Osteocyte (in vitro differentiated cells): ENCODE measurements around the gene POU1F1. TPM values are rescaled to one million over a fixed set of nuclear protein-coding genes. Genes with fewer than 3 reads are reported as not detected.
"Not testable (repeated sequence)": the region's sequence is repeated elsewhere in the genome, so short reads cannot be mapped to it uniquely, and the experiment has no call there.

Source experiments
- DNase-seq: peaks from one replicate; pipeline ENCODE4 v3.0.0; 2021; ENCODE audit warnings: mixed read lengths; ENCODE audit not compliant: unreplicated experiment; ENCODE audit errors: extremely low spot score
- H3K27ac Mint-ChIP-seq: one replicate; pipeline ENCODE4 v1.8.0; 2021; ENCODE audit warnings: mild to moderate bottlenecking, mixed read lengths; ENCODE audit not compliant: unreplicated experiment
- H3K27me3 Mint-ChIP-seq: one replicate; pipeline ENCODE4 v1.8.0; 2021; ENCODE audit warnings: mixed read lengths; ENCODE audit not compliant: unreplicated experiment
- H3K36me3 Mint-ChIP-seq: one replicate; pipeline ENCODE4 v1.8.0; 2021; ENCODE audit warnings: mixed read lengths; ENCODE audit not compliant: unreplicated experiment
- H3K4me1 Mint-ChIP-seq: one replicate; pipeline ENCODE4 v1.8.0; 2021; ENCODE audit warnings: mixed read lengths; ENCODE audit not compliant: unreplicated experiment
- H3K4me3 Mint-ChIP-seq: one replicate; pipeline ENCODE4 v1.8.0; 2021; ENCODE audit warnings: mild to moderate bottlenecking, moderate library complexity, mixed read lengths; ENCODE audit not compliant: unreplicated experiment
- H3K9me3 Mint-ChIP-seq: one replicate; pipeline ENCODE4 v1.8.0; 2021; ENCODE audit warnings: mixed read lengths; ENCODE audit not compliant: unreplicated experiment
- CTCF ChIP-seq: fragments of 200-600 bp; sonication (generic); IDR thresholded peaks from 2 replicates; pipeline ENCODE4 v1.5.0; 2021; ENCODE audit warnings: antibody characterized with exemption, mild to moderate bottlenecking, moderate library complexity
- total RNA-seq: library from RNA; stranded (reverse); gene quantifications from 2 replicates; pipeline ENCODE4 v1.2.1, GENCODE V29; 2021

Gene POU1F1
- total RNA-seq, 1 donor from 2014 or later = not detected

GRCh38 chr3:87250009-87250408 lies 26.4 kb downstream of the POU1F1 start:
- peaks cover 52% of the 10 kb centered on the region for H3K36me3 Mint-ChIP-seq

GRCh38 chr3:87248831-87249230 lies 27.6 kb downstream of the POU1F1 start:
- Mint-ChIP-seq H3K27me3 (no peaks in the 10 kb centered on the region), H3K4me1 (no peaks in the 10 kb centered on the region), H3K9me3 (no peaks in the 10 kb centered on the region), H3K36me3 (peaks cover 49% of the 10 kb centered on the region), H3K27ac (no peak overlapping the region), H3K4me3 (no peak overlapping the region)
- no peak for DNase-seq
- TF ChIP-seq CTCF = no peak

More at GRCh38 chr3:87250009-87250408, 26.4 kb downstream of the POU1F1 start:
- Mint-ChIP-seq H3K9me3 (no peaks in the 10 kb centered on the region), H3K27me3 (no peaks in the 10 kb centered on the region), H3K4me1 (no peaks in the 10 kb centered on the region), H3K27ac (no peak overlapping the region), H3K4me3 (no peak overlapping the region)
- no peak for TF ChIP-seq CTCF
- no peak for DNase-seq

GRCh38 chr3:87248231-87248630 lies 28.2 kb downstream of the POU1F1 start:
- H3K4me3 Mint-ChIP-seq, H3K9me3 Mint-ChIP-seq, H3K4me1 Mint-ChIP-seq, H3K27ac Mint-ChIP-seq, DNase-seq, H3K27me3 Mint-ChIP-seq: not testable (repeated sequence)
- peaks cover 44% of the 10 kb centered on the region for H3K36me3 Mint-ChIP-seq

GRCh38 chr3:87247430-87247773 lies 29.0 kb downstream of the POU1F1 start:
- H3K27me3 Mint-ChIP-seq = no peaks in the 10 kb centered on the region
- no peaks in the 10 kb centered on the region for H3K9me3 Mint-ChIP-seq
- TF ChIP-seq CTCF = no peak

GRCh38 chr3:87246662-87247429 lies 29.5 kb downstream of the POU1F1 start:
- no peak overlapping the region for H3K4me3 Mint-ChIP-seq

More at GRCh38 chr3:87247430-87247773, 29.0 kb downstream of the POU1F1 start:
- DNase-seq = no peak
- no peaks in the 10 kb centered on the region for H3K4me1 Mint-ChIP-seq
- H3K27ac Mint-ChIP-seq = no peak overlapping the region
- H3K4me3 Mint-ChIP-seq = no peak overlapping the region
- H3K36me3 Mint-ChIP-seq = peaks cover 41% of the 10 kb centered on the region

More at GRCh38 chr3:87246662-87247429, 29.5 kb downstream of the POU1F1 start:
- no peaks in the 10 kb centered on the region for H3K9me3 Mint-ChIP-seq
- peaks cover 39% of the 10 kb centered on the region for H3K36me3 Mint-ChIP-seq
- DNase-seq = no peak
- H3K27ac Mint-ChIP-seq = no peak overlapping the region
- no peaks in the 10 kb centered on the region for H3K4me1 Mint-ChIP-seq
- TF ChIP-seq CTCF = no peak
- no peaks in the 10 kb centered on the region for H3K27me3 Mint-ChIP-seq
